Cardiac muscle cell (in vitro differentiated cells and primary cell): Measurements from ENCODE around the gene D2HGDH. TPM values are rescaled to one million over a fixed set of nuclear protein-coding genes. Genes with fewer than 3 reads are reported as not detected.
"Not testable (repeated sequence)": the region's sequence is repeated elsewhere in the genome, so short reads cannot be mapped to it uniquely, and the experiment has no call there.

Source experiments
- DNase-seq, 2 donors: peaks; one replicate each; pipeline versions ENCODE4 v3.0.0 to v3.0.0-alpha.2; 2010 to 2017; ENCODE audit warnings: low read depth in 1 of 2, low spot score in 1 of 2
- H3K27ac ChIP-seq: fragments of 200-600 bp; sonication (generic); 2 replicates; pipeline ENCODE4 v1.5.1; 2016
- H3K27me3 ChIP-seq: fragments of 200-600 bp; sonication (generic); 2 replicates; pipeline ENCODE4 v1.6.0; 2016; ENCODE audit warnings: control low read depth
- H3K36me3 ChIP-seq: fragments of 200-600 bp; sonication (generic); 2 replicates; pipeline ENCODE4 v1.5.1; 2016; ENCODE audit warnings: control low read depth
- H3K4me1 ChIP-seq: fragments of 200-600 bp; sonication (generic); 2 replicates; pipeline ENCODE4 v1.8.1; 2017; ENCODE audit warnings: low read depth, mild to moderate bottlenecking, mixed run types
- H3K4me3 ChIP-seq: fragments of 200-600 bp; sonication (generic); 2 replicates; pipeline ENCODE4 v1.5.1; 2016; ENCODE audit warnings: mild to moderate bottlenecking
- H3K9me3 ChIP-seq: fragments of 200-600 bp; sonication (generic); 2 replicates; pipeline ENCODE4 v1.5.1; 2017; ENCODE audit warnings: low read depth, mild to moderate bottlenecking, control low read depth
- CTCF ChIP-seq: IDR thresholded peaks from 2 replicates; pipeline ENCODE4 v1.5.1; 2012; ENCODE audit warnings: low read depth, mild to moderate bottlenecking, low read length
- polyA plus RNA-seq: library from polyadenylated mRNA; unstranded; fragments of >200 nt; fragmentation: Nextera tagmentation; extraction: Ambion mirVana; gene quantifications from 2 replicates; pipeline ENCODE4 v1.2.1, GENCODE V29; 2016
- total RNA-seq: library from RNA; depleted of rRNA; stranded (reverse); fragments of >200 nt; gene quantifications from 2 replicates; pipeline ENCODE4 v1.2.3, GENCODE V29; 2016

D2HGDH gene
- total and polyA plus RNA-seq, 2 experiments from 2014 or later: 24.6 to 26.8 TPM

- Histone ChIP-seq H3K27ac (no peak overlapping the region), H3K4me1 (no peaks in the 10 kb centered on the region), H3K4me3 (no peak overlapping the region), H3K9me3 (no peaks in the 10 kb centered on the region), H3K36me3 (no peaks in the 10 kb centered on the region), H3K27me3 (no peaks in the 10 kb centered on the region)
- no peak for DNase-seq
- no peak for TF ChIP-seq CTCF
These were observed 19.1 kb downstream of the D2HGDH start for GRCh38 chr2:241753493-241753892.

GRCh38 chr2:241754042-241754441, 19.6 kb downstream of the D2HGDH start:
- TF ChIP-seq CTCF: no peak
- no peak overlapping the region for H3K27ac ChIP-seq
- H3K27me3 ChIP-seq: no peaks in the 10 kb centered on the region
- H3K4me3 ChIP-seq: no peak overlapping the region
- H3K9me3 ChIP-seq: no peaks in the 10 kb centered on the region
- no peak for DNase-seq
- no peaks in the 10 kb centered on the region for H3K36me3 ChIP-seq
- peaks cover 3% of the 10 kb centered on the region for H3K4me1 ChIP-seq

- Histone ChIP-seq H3K27ac (no peak overlapping the region), H3K27me3 (no peaks in the 10 kb centered on the region), H3K4me1 (peaks cover 9% of the 10 kb centered on the region), H3K4me3 (no peak overlapping the region), H3K9me3 (no peaks in the 10 kb centered on the region), H3K36me3 (no peaks in the 10 kb centered on the region)
- no peak for TF ChIP-seq CTCF
- no peak for DNase-seq
These were observed 20.7 kb downstream of the D2HGDH start for GRCh38 chr2:241755166-241755565.

- Histone ChIP-seq H3K27ac (no peak overlapping the region), H3K27me3 (no peaks in the 10 kb centered on the region), H3K4me1 (peaks cover 9% of the 10 kb centered on the region), H3K9me3 (no peaks in the 10 kb centered on the region), H3K4me3 (no peak overlapping the region), H3K36me3 (no peaks in the 10 kb centered on the region)
- no peak for DNase-seq
- TF ChIP-seq CTCF: no peak
These were observed 21.3 kb downstream of the D2HGDH start for GRCh38 chr2:241755777-241756176.

- peaks cover 13% of the 10 kb centered on the region for H3K4me1 ChIP-seq
- no peaks in the 10 kb centered on the region for H3K36me3 ChIP-seq
- H3K9me3 ChIP-seq: no peaks in the 10 kb centered on the region
- no peak for TF ChIP-seq CTCF
- no peak for DNase-seq
- H3K27me3 ChIP-seq: no peaks in the 10 kb centered on the region
- peak overlapping the region; percentile 62 for H3K27ac ChIP-seq
- H3K4me3 ChIP-seq: no peak overlapping the region
These were observed 24.8 kb downstream of the D2HGDH start for GRCh38 chr2:241759067-241759807.

GRCh38 chr2:241759893-241760292, 25.5 kb downstream of the D2HGDH start:
- not testable (repeated sequence) for H3K27me3 ChIP-seq, H3K4me3 ChIP-seq, H3K36me3 ChIP-seq, H3K27ac ChIP-seq, H3K9me3 ChIP-seq, DNase-seq
- peaks cover 19% of the 10 kb centered on the region for H3K4me1 ChIP-seq
